HG03066 (cell line): Measurements from ENCODE around the gene MSRB3.
"Not testable (repeated sequence)": the region's sequence is repeated elsewhere in the genome, so short reads cannot be mapped to it uniquely, and the experiment has no call there.

ENCODE experiments used
- ATAC-seq: cut with Tn5 transposase; IDR thresholded peaks from one replicate; pipeline ENCODE4 v1.9.1; 2021; ENCODE audit warnings: low read depth; ENCODE audit not compliant: unreplicated experiment

The MSRB3 gene

GRCh38 chr12:65444996-65445395 is 166.5 kb downstream of the MSRB3 start:
- no peak for ATAC-seq

GRCh38 chr12:65446901-65447300 is 168.4 kb downstream of the MSRB3 start:
- ATAC-seq, result no peak

- no peak for ATAC-seq
These were observed 170.9 kb downstream of the MSRB3 start for GRCh38 chr12:65449400-65449799.

- ATAC-seq, result no peak
These were observed 172.1 kb downstream of the MSRB3 start for GRCh38 chr12:65450625-65451024.

- ATAC-seq, result no peak
These were observed 175.8 kb downstream of the MSRB3 start for GRCh38 chr12:65454115-65454787.

GRCh38 chr12:65457341-65457740 is 178.9 kb downstream of the MSRB3 start:
- not testable (repeated sequence) for ATAC-seq

- no peak for ATAC-seq
These were observed 180.2 kb downstream of the MSRB3 start for GRCh38 chr12:65458718-65459117.

- ATAC-seq, result no peak
These were observed 181.1 kb downstream of the MSRB3 start for GRCh38 chr12:65459545-65459944.

- no peak for ATAC-seq
These were observed 181.6 kb downstream of the MSRB3 start for GRCh38 chr12:65460063-65460462.

- ATAC-seq, result no peak
These were observed 182.5 kb downstream of the MSRB3 start for GRCh38 chr12:65461017-65461416.

GRCh38 chr12:65462484-65462883 is 184.0 kb downstream of the MSRB3 start:
- no peak for ATAC-seq

- ATAC-seq, result no peak
These were observed 184.6 kb downstream of the MSRB3 start for GRCh38 chr12:65463082-65463481.

- no peak for ATAC-seq
These were observed 185.1 kb downstream of the MSRB3 start for GRCh38 chr12:65463611-65464010.

GRCh38 chr12:65464930-65465329 is 186.4 kb downstream of the MSRB3 start:
- ATAC-seq, result no peak

GRCh38 chr12:65465766-65466547 is 187.5 kb downstream of the MSRB3 start:
- no peak for ATAC-seq

- ATAC-seq, result no peak
These were observed 188.4 kb downstream of the MSRB3 start for GRCh38 chr12:65466911-65467310.

- no peak for ATAC-seq
These were observed 191.8 kb downstream of the MSRB3 start for GRCh38 chr12:65470256-65470655.

- no peak for ATAC-seq
These were observed 193.6 kb downstream of the MSRB3 start for GRCh38 chr12:65472079-65472478.

GRCh38 chr12:65474831-65475230 is 196.3 kb downstream of the MSRB3 start:
- no peak for ATAC-seq

- ATAC-seq, result no peak
These were observed 199.2 kb downstream of the MSRB3 start for GRCh38 chr12:65477721-65478120.

GRCh38 chr12:65483891-65484516 is 205.5 kb downstream of the MSRB3 start:
- ATAC-seq, result not testable (repeated sequence)

GRCh38 chr12:65488197-65488596 is 209.7 kb downstream of the MSRB3 start:
- ATAC-seq, result no peak
